Right forelimb (tissue), 1 donor: ENCODE data around the gene HOXD12.

Experiments used
- DNase-seq: peaks from one replicate; pipeline ENCODE4 v3.0.0-alpha.2; 2018

The HOXD12 gene

GRCh38 chr2:176122683-176123410, 23.3 kb downstream of the HOXD12 start, which contains the start of gene HOXD9:
Gene HOXD9 (plus strand): TSS chr2:176122719. CDS start chr2:176122769, 50 bp downstream.
- no peak for DNase-seq

DNA sequence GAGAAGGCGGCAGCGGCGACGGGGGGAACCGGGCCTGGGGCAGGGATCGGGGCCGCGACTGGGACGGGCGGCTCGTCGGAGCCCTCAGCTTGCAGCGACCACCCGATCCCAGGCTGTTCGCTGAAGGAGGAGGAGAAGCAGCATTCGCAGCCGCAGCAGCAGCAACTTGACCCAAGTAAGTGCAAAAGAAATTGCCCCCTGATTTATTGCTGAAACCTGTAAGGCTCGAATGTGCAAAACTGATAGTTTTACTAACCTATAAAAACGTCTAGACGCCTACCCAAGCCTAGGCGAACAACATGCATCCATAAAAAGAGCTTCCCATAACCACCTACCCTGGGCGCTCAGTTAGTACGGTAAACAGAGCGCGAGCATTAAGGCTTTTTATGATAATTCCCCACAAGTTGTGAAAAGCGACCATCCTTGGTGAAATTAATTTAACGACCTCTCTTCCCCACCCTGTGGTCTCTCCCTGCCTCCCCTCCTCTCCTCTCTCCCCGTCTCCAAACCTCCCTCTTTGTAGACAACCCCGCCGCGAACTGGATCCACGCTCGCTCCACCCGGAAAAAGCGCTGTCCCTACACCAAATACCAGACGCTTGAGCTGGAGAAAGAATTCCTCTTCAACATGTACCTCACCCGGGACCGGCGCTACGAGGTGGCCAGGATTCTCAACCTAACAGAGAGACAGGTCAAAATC, 24.0 kb downstream of the HOXD12 start:
- peak; percentile 77 for DNase-seq

- peak; percentile 65 for DNase-seq
These were observed 24.7 kb downstream of the HOXD12 start for GRCh38 chr2:176124110-176124946.

- peak; percentile 58 for DNase-seq
These were observed 25.6 kb downstream of the HOXD12 start for GRCh38 chr2:176124947-176125771.

GRCh38 chr2:176125772-176126054, 26.1 kb downstream of the HOXD12 start:
- DNase-seq: no peak

GRCh38 chr2:176126929-176127773, 27.6 kb downstream of the HOXD12 start:
- DNase-seq: peak; percentile 84

- DNase-seq: no peak
These were observed 28.1 kb downstream of the HOXD12 start for GRCh38 chr2:176127774-176128072.

DNA sequence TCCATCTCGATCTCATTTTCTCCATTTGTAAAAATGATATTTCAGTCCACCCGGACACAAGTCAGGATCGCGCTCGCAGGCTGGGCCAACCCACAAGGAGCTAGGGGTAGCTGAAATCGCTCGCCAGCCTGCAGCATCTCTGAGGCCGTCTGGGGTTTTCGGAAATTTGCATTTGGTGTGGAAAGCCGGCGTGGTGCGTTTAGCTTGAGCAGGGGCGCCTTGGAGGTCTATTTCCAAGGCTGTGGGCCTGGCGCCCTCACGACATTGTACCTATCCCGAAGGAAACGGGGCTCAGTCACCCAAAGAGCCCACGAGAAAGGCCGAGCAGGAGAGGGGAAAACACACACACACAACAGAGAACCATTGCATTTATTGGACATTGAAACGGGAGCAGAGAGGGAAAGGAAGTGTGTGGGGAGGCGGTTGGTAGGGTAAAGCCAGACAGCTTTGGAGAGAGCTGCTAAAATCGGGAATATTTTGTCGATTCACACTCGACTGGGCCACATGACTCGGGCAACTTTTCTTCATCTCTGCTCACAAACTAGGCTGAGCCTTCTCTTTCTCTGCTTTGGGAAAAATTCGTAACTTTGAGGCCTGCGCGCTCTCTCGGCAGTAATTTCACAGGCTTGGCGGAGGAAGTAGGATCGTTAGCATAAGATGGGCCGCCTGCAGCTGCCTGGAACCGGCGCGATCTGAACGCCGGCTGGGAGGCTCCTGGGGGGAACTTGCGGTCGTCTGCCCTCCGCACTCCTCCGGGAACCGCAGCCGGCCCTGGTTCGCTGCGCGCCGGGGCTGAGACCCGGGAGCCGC, 28.8 kb downstream of the HOXD12 start:
- peak; percentile 79 for DNase-seq

GRCh38 chr2:176128982-176129796, 29.6 kb downstream of the HOXD12 start, which contains the start of gene HOXD8:
Gene HOXD8 (plus strand): TSS chr2:176129705. CDS start chr2:176130367, 662 bp downstream.
- peak; percentile 90 for DNase-seq

DNA sequence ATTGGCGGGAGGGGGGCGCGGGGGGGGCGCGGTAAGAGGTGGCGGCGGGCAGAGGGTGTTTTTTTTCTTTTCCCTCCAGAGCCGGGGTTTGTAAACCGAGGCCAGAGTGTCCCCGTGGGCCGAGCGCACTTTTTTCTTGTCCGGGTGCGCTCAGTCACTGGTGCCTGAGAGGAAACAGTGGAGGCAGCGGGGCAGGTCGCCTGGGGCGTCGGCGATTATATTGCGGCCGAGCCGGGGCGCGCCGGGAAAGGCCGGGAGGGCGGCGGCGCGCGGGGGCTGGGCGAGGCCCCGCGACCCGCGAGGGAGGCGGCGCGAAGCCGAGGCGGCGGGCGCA, 30.2 kb downstream of the HOXD12 start:
- no peak for DNase-seq

- peak; percentile 85 for DNase-seq
These were observed 30.8 kb downstream of the HOXD12 start for GRCh38 chr2:176130147-176130956.

- no peak for DNase-seq
These were observed 31.6 kb downstream of the HOXD12 start for GRCh38 chr2:176130957-176131847.

- DNase-seq: no peak
These were observed 32.2 kb downstream of the HOXD12 start for GRCh38 chr2:176131848-176132158.

GRCh38 chr2:176132205-176133171, 32.9 kb downstream of the HOXD12 start:
- peak; percentile 66 for DNase-seq

DNA sequence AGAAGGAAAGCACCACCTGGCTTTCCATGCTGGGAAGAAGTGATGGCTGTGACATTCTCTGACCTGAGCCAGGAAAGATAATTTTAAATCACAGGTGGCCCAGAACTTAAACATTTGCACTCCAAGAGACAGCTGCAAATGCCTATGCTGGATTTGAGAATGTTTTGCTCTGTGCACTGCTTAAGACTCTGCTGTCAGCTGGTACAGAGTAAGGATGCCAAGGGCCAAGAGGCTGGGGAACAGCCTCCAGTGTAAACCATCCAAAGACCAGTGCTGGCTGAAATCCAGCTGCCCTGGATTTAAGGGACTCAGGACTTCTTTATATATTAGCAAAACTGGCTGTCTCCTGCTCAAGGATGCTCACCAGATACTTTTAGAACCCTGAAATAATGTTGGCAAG, 33.8 kb downstream of the HOXD12 start:
- no peak for DNase-seq

GRCh38 chr2:176134035-176134434, 34.4 kb downstream of the HOXD12 start:
- DNase-seq: no peak

GRCh38 chr2:176135035-176135440, 35.4 kb downstream of the HOXD12 start:
- DNase-seq: no peak
